Pancreas (tissue), 10 donors: ENCODE results near the gene CBFA2T2. TPM values are rescaled to one million over a fixed set of nuclear protein-coding genes. Genes with fewer than 3 reads are reported as not detected.
"Not testable (repeated sequence)": the region's sequence is repeated elsewhere in the genome, so short reads cannot be mapped to it uniquely, and the experiment has no call there.

Experiments
- ATAC-seq, 4 donors: fragments of 200-7000 bp; cut with Tn5 transposase; one replicate each; pipeline versions ENCODE4 v1.8.0 to v1.9.1; 2020; ENCODE audit warnings: mild to moderate bottlenecking in 4 of 4, moderate library complexity in 4 of 4
- DNase-seq, 6 donors: peaks; one replicate each; pipeline ENCODE4 v3.0.0-alpha.2; 2020
- FAIRE-seq: peaks from 2 replicates; lab custom pipeline; 2012; peaks lifted over from hg19 to GRCh38; lab: Jason Lieb, UNC
- H3K27ac ChIP-seq, 4 donors: fragments of 200-600 bp; sonication (generic); 1 replicate in 3 of 4; 2 replicates in 1 of 4; pipeline versions ENCODE4 v1.5.0 to v1.8.0; 2020
- H3K27me3 ChIP-seq, 4 donors: fragments of 200-600 bp; one replicate each; pipeline ENCODE4 v1.8.0; 2021
- H3K36me3 ChIP-seq, 3 donors: fragments of 200-600 bp; sonication (generic) in 1 of 3; one replicate each; pipeline versions ENCODE4 v1.5.0 to v1.8.0; 2020 to 2021
- H3K4me1 ChIP-seq, 3 donors: fragments of 200-600 bp; one replicate each; pipeline ENCODE4 v1.8.0; 2021
- H3K4me3 ChIP-seq, 4 donors: fragments of 200-600 bp; sonication (generic) in 2 of 4; one replicate each; pipeline versions ENCODE4 v1.5.0 to v1.8.0; 2020 to 2021
- H3K9me3 ChIP-seq, 4 donors: fragments of 200-600 bp; one replicate each; pipeline ENCODE4 v1.8.0; 2021
- WGBS, 2 donors: extraction: QIAGEN DNeasy Blood & Tissue Kit; methylation state at CpG; one replicate each; pipeline ENCODE4 v1.1.7; 2013; 5-methylcytosine and 5-hydroxymethylcytosine counted together
- intact Hi-C, 3 donors: fragments of 100-400 bp; cut with DNase I; formaldehyde crosslinking; loops; one replicate each; pipeline versions ENCODE4 v1.11.1 to v1.14.2; 2022
- polyA plus RNA-seq, 2 donors: library from polyadenylated mRNA; stranded (reverse); fragments of 200-250 nt; gene quantifications; one replicate each; pipeline ENCODE4 v1.2.3, GENCODE V29; 2013
- total RNA-seq, 6 donors: library from RNA; stranded (reverse); fragmentation: NEBNext Ultra II Directional in 4 of 6; extraction: Animal tissue kit (Norgen Biotek cat#: 25700) in 4 of 6; gene quantifications; one replicate each; pipeline versions ENCODE4 v1.2.1 to v1.2.4, GENCODE V29; 2021 to 2023
- TF ChIP-seq, protein P1 (sequence below), 4 donors: fragments of 200-600 bp; sonication (generic) in 3 of 4; IDR thresholded peaks; one replicate each; pipeline versions ENCODE4 v1.5.0 to v1.8.0; 2021; ENCODE audit warnings: antibody characterized with exemption in 4 of 4
- donor health status: healthy with polysubstance abuse.
- donor health status: DM: no; HTN: no; CAD: no; lungs with moderate emphysema.
- donor health status: DM: no; HTN: no; CAD: no.
- donor health status: control.
- donor health status: control.
- donor health status: Bipolar disorder and iron deficiency.
- donor health status: DM: yes; HTN: yes; CAD: no.
- donor health status: DM: no; HTN: no; CAD: no.
- donor health status: DM: no; HTN: no; CAD: no.
- donor health status: DM: yes; HTN: yes; CAD: no.

CBFA2T2 gene
- total and polyA plus RNA-seq, 8 donors, result 4.7 to 11.6 (median 7.5) TPM

DNA sequence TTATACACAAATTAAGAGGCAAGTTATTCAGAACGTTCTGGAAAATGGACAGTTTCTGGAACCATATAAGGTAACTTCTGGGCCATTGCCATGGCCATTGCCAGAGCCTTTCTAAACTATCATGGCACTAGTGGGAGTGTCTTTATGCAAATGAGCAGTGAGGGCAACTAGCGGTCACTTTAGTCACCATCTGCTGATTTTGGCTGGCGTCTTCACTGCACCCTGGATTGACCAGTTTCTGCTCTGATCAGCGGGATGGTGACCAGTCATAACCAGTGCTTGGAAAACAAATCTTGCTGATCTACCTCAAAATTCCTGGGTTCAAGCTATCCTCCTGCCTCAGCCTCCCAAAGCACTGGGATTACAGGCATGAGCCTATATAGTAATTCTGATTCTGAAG lies 39.0 kb upstream of the CBFA2T2 start:
- Histone ChIP-seq H3K27me3 (no peaks in the 10 kb centered on the region), H3K36me3 (no peaks in the 10 kb centered on the region), H3K27ac (no peak overlapping the region), H3K4me3 (no peak overlapping the region), H3K9me3 (no peaks in the 10 kb centered on the region), H3K4me1 (no peaks in the 10 kb centered on the region)
- TF ChIP-seq, protein P1, sequence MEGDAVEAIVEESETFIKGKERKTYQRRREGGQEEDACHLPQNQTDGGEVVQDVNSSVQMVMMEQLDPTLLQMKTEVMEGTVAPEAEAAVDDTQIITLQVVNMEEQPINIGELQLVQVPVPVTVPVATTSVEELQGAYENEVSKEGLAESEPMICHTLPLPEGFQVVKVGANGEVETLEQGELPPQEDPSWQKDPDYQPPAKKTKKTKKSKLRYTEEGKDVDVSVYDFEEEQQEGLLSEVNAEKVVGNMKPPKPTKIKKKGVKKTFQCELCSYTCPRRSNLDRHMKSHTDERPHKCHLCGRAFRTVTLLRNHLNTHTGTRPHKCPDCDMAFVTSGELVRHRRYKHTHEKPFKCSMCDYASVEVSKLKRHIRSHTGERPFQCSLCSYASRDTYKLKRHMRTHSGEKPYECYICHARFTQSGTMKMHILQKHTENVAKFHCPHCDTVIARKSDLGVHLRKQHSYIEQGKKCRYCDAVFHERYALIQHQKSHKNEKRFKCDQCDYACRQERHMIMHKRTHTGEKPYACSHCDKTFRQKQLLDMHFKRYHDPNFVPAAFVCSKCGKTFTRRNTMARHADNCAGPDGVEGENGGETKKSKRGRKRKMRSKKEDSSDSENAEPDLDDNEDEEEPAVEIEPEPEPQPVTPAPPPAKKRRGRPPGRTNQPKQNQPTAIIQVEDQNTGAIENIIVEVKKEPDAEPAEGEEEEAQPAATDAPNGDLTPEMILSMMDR (IDR thresholded peaks at IDR 0.05), result no peak
- no peak for FAIRE-seq
- peak in 1 of 6 donors; percentile 19 for DNase-seq
- whole genome bisulfite sequencing, 2 donors, result 36 to 43% methylated on average over 4 of the region's 4 CpGs
- intact Hi-C loops, result loop anchor here in 1 of 3 donors (5.0 kb wide), 1 partner anchor 221 kb away; the partner anchor contains the start of gene NECAB3
- ATAC-seq, result peak in 1 of 4 donors; percentile 51

DNA sequence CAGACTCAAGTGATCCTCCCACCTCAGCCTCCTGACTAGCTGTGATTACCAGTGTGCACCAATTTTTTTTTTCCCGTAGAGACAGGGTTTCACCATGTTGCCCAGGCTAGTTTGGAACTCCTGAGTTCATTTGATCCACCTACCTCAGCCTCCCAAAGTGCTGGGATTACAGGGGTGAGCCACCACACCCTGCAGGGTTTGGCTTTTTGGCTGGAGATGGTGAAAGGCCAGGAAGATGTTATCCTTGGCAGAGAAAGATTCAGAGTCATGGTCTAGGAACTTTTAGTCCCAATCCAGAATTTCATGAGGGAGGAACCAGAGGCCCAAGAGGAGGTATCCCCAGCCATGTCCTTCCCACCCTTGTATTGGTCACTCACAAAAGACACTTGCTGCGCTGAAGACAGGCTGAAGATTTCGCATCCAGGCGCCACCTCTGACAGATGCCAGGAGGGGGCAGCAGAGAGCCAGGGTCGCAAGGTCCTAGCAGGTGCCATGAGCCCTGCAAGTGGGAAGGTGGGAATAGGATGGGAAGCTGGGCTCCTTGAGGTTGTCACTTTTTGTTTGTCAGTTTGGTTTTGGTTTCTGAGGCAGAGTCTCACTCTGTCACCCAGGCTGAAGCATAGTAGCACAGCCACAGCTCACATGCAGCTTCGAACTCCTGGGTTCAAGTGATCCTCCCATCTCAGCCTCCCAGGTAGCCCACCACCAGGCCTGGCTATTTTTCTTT lies 32.8 kb upstream of the CBFA2T2 start:
- H3K36me3 ChIP-seq, FAIRE-seq, intact Hi-C loops, H3K4me3 ChIP-seq, H3K9me3 ChIP-seq, H3K4me1 ChIP-seq, H3K27me3 ChIP-seq, H3K27ac ChIP-seq: not testable (repeated sequence)
- 20 to 23% methylated on average over 5 of the region's 6 CpGs for WGBS, 2 donors
- TF ChIP-seq, protein P1 (IDR thresholded peaks at IDR 0.05), result peak; percentile 82 to 93 (median 88)
- ATAC-seq (peak; percentile 95 to 100 (median 99)), DNase-seq (peak; percentile 68 to 94 (median 86))

- ATAC-seq (no peak), FAIRE-seq (no peak), DNase-seq (no peak)
- 80 to 86% methylated on average over 7 of the region's 7 CpGs for WGBS, 2 donors
- intact Hi-C loops, result no loop called here
- H3K36me3 ChIP-seq, result no peaks in the 10 kb centered on the region
- no peaks in the 10 kb centered on the region for H3K27me3 ChIP-seq
- TF ChIP-seq, protein P1 (IDR thresholded peaks at IDR 0.05), result no peak
- H3K9me3 ChIP-seq, result no peaks in the 10 kb centered on the region
- no peak overlapping the region for H3K27ac ChIP-seq
- no peak overlapping the region for H3K4me3 ChIP-seq
- no peaks in the 10 kb centered on the region for H3K4me1 ChIP-seq
Observed at GRCh38 chr20:33459599-33459998, 30.3 kb upstream of the CBFA2T2 start.

DNA sequence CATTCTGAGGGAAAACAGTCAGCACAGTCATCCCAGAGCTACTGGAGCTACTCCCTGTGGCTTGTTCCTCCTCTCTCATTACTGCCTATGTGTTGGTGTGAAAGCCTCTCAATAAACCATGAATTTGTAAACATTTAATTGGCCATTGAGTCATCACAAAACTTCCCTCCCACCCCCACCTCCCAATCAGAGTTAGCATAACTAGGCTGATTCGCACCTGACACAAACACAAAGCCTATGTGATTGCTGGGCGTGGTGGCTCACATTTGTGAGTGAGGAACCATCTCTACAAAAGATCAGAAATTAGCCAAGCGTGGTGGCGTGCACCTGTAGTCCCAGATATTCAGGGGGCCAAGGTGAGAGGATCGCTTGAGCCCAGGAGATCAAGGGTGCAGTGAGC lies 29.2 kb upstream of the CBFA2T2 start:
- no peaks in the 10 kb centered on the region for H3K36me3 ChIP-seq
- H3K4me3 ChIP-seq, result no peak overlapping the region
- WGBS, 2 donors, result 91% methylated on average over 5 of the region's 5 CpGs
- H3K27ac ChIP-seq, result no peak overlapping the region
- no peaks in the 10 kb centered on the region for H3K4me1 ChIP-seq
- intact Hi-C loops, result loop anchor here in 2 of 3 donors (5.0 kb wide), 2 partner anchors 197 to 202 kb away; partner anchors contain the start of gene C20orf144 (in 1 of the 2)
- TF ChIP-seq, protein P1 (IDR thresholded peaks at IDR 0.05), result no peak
- no peak for ATAC-seq
- DNase-seq, result no peak
- no peaks in the 10 kb centered on the region for H3K27me3 ChIP-seq
- no peaks in the 10 kb centered on the region for H3K9me3 ChIP-seq
- no peak for FAIRE-seq
